Upper lobe of right lung (tissue), 1 donor: ENCODE data around the gene DSE. TPM values are rescaled to one million over a fixed set of nuclear protein-coding genes. Genes with fewer than 3 reads are reported as not detected.
"Not testable (repeated sequence)": the region's sequence is repeated elsewhere in the genome, so short reads cannot be mapped to it uniquely, and the experiment has no call there.

Experiments
- ATAC-seq: fragments of 200-7000 bp; cut with Tn5 transposase; one replicate; pipeline ENCODE4 v1.9.1; 2020; ENCODE audit warnings: mild to moderate bottlenecking, moderate library complexity
- DNase-seq: peaks from one replicate; pipeline ENCODE4 v3.0.0-alpha.2; 2020
- H3K27ac ChIP-seq: fragments of 200-600 bp; one replicate; pipeline ENCODE4 v1.8.0; 2022
- H3K27me3 ChIP-seq: fragments of 200-600 bp; one replicate; pipeline ENCODE4 v1.8.0; 2022; ENCODE audit warnings: mild to moderate bottlenecking
- H3K36me3 ChIP-seq: fragments of 200-600 bp; one replicate; pipeline ENCODE4 v1.8.0; 2022
- H3K4me1 ChIP-seq: fragments of 200-600 bp; one replicate; pipeline ENCODE4 v1.8.0; 2022
- H3K4me3 ChIP-seq: fragments of 200-600 bp; one replicate; pipeline ENCODE4 v1.8.0; 2022; ENCODE audit warnings: mild to moderate bottlenecking
- H3K9me3 ChIP-seq: fragments of 200-600 bp; one replicate; pipeline ENCODE4 v1.8.0; 2022
- CTCF ChIP-seq: fragments of 200-600 bp; IDR thresholded peaks from one replicate; pipeline ENCODE4 v1.8.0; 2022; ENCODE audit warnings: antibody characterized with exemption
- intact Hi-C: fragments of 100-400 bp; cut with DNase I; formaldehyde crosslinking; loops from one replicate; pipeline ENCODE4 v1.11.0; 2022
- long read RNA-seq: library from polyadenylated mRNA; unstranded; transcript quantifications from one replicate; pipeline ENCODE4 v2.0.0, GENCODE V29; 2021
- total RNA-seq: library from RNA; stranded (reverse); fragmentation: NEBNext Ultra II Directional; extraction: Animal tissue kit (Norgen Biotek cat#: 25700); gene quantifications from one replicate; pipeline ENCODE4 v1.2.1, GENCODE V29; 2021
- donor health status: DM: no; HTN: yes; CAD: no; lungs with severe emphysema.

DSE gene
- 47.6 TPM for total RNA-seq
- long read RNA-seq, full-length matches to known transcripts: 22 of 82 reads
- long read RNA-seq, partial matches to known transcripts: 5 of 82 reads
- long read RNA-seq, other reads (novel, unspliced or antisense): 55 of 82 reads

- intact Hi-C loops: no loop called here
- Histone ChIP-seq H3K27me3 (no peaks in the 10 kb centered on the region), H3K9me3 (no peaks in the 10 kb centered on the region), H3K4me1 (peaks cover 3% of the 10 kb centered on the region), H3K36me3 (no peaks in the 10 kb centered on the region), H3K4me3 (peak within 1 kb of the TSS; percentile 79), H3K27ac (peak within 1 kb of the TSS; percentile 89)
- ATAC-seq (peak; percentile 94), DNase-seq (peak; percentile 92)
- no peak for TF ChIP-seq CTCF
These were observed at the start of gene DSE for GRCh38 chr6:116370760-116371119. DSE (plus strand) TSS chr6:116370947; CDS start chr6:116399251, 28,304 bp downstream.

GRCh38 chr6:116321933-116322332 lies 48.8 kb upstream of the DSE start:
- H3K9me3 ChIP-seq, H3K27me3 ChIP-seq, intact Hi-C loops, H3K4me1 ChIP-seq, H3K36me3 ChIP-seq, H3K27ac ChIP-seq, H3K4me3 ChIP-seq, ATAC-seq, DNase-seq: not testable (repeated sequence)

DNA sequence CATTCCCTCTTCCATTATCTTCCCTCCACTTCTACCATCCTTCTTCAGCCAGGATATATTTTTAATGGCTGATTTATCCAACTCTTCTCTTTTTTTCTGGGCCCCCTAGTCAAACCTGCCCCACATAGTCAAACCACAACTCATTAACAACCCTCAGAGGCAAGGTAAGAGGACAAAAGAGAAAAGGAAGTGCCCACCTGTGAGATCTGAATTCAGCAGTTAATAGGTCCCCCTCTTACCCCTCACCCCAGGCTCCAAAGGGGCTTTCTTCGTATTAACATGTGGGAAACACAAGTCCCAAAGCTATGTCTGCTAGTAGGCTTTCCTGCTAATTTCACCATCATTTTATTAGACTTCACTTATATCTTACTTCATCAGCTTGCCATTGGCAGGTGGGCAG lies 46.9 kb upstream of the DSE start:
- ATAC-seq (no peak), DNase-seq (no peak)
- H3K27me3 ChIP-seq: no peaks in the 10 kb centered on the region
- no peaks in the 10 kb centered on the region for H3K9me3 ChIP-seq
- intact Hi-C loops: no loop called here
- H3K4me1 ChIP-seq: peaks cover 10% of the 10 kb centered on the region
- H3K27ac ChIP-seq: no peak overlapping the region
- TF ChIP-seq CTCF: no peak
- no peak overlapping the region for H3K4me3 ChIP-seq
- H3K36me3 ChIP-seq: no peaks in the 10 kb centered on the region

- H3K4me1 ChIP-seq: peaks cover 11% of the 10 kb centered on the region
- intact Hi-C loops, H3K9me3 ChIP-seq, H3K4me3 ChIP-seq, ATAC-seq, H3K27ac ChIP-seq, H3K27me3 ChIP-seq, DNase-seq, H3K36me3 ChIP-seq: not testable (repeated sequence)
These were observed 45.1 kb upstream of the DSE start for GRCh38 chr6:116325634-116326132.

- H3K27ac ChIP-seq: no peak overlapping the region
- peaks cover 11% of the 10 kb centered on the region for H3K4me1 ChIP-seq
- no peaks in the 10 kb centered on the region for H3K9me3 ChIP-seq
- H3K36me3 ChIP-seq: no peaks in the 10 kb centered on the region
- H3K4me3 ChIP-seq: no peak overlapping the region
- H3K27me3 ChIP-seq: no peaks in the 10 kb centered on the region
- no peak for TF ChIP-seq CTCF
- no peak for ATAC-seq
- intact Hi-C loops: no loop called here
- no peak for DNase-seq
These were observed 44.5 kb upstream of the DSE start for GRCh38 chr6:116326181-116326671.

GRCh38 chr6:116326996-116327395 lies 43.8 kb upstream of the DSE start:
- H3K9me3 ChIP-seq: no peaks in the 10 kb centered on the region
- H3K4me3 ChIP-seq: no peak overlapping the region
- no peak overlapping the region for H3K27ac ChIP-seq
- no peak for TF ChIP-seq CTCF
- ATAC-seq: no peak
- intact Hi-C loops: no loop called here
- H3K4me1 ChIP-seq: peaks cover 11% of the 10 kb centered on the region
- H3K36me3 ChIP-seq: no peaks in the 10 kb centered on the region
- DNase-seq: no peak
- H3K27me3 ChIP-seq: no peaks in the 10 kb centered on the region
